Measurements from ENCODE around the gene VASN. TPM values are rescaled to one million over a fixed set of nuclear protein-coding genes. Genes with fewer than 3 reads are reported as not detected.

VASN gene
- total and polyA plus RNA-seq, 9 of the 15 experiments (the other 6 are each of a cell fraction or from before 2014, with no cell fraction given) = 0.01 to 2.5 (median 0.41) TPM; not detected in 1

- Histone ChIP-seq H4K20me1 (replicated peaks; ENCODE audit: control insufficient read depth, insufficient read depth, low read length) (peaks cover 36% of the 10 kb centered on the region), H3K9me1 (ENCODE audit: control insufficient read depth, insufficient read depth, low read length) (no peaks in the 10 kb centered on the region), H3K4me3 (no peak overlapping the region), H3K79me2 (ENCODE audit: control insufficient read depth, insufficient read depth, low read length) (peaks cover 41% of the 10 kb centered on the region), H3K4me1 (replicated peaks in 1 of 2; ENCODE audit: control insufficient read depth in 2 of 2, insufficient read depth in 2 of 2, low read length in 2 of 2) (peaks cover 13 to 33% of the 10 kb centered on the region in 2 experiments; a peak in 4 of 5 replicates), H3K27ac (ENCODE audit: extremely low read depth, low read depth, low read length) (no peak overlapping the region), H3K9me3 (replicated peaks; ENCODE audit: control insufficient read depth, insufficient read depth, low read depth, low read length) (no peaks in the 10 kb centered on the region), H3K27me3 (ENCODE audit: control insufficient read depth in 2 of 2, insufficient read depth in 2 of 2, low read length in 2 of 2) (no peaks in the 10 kb centered on the region), H3K36me3 (ENCODE audit: control insufficient read depth, insufficient read depth, low read length) (peaks cover 70% of the 10 kb centered on the region; the same call in 2 of the 3 replicates), H3K4me2 (ENCODE audit: insufficient read depth, low read length) (no peak overlapping the region), H2AFZ (ENCODE audit: low read depth, low read length) (no peak overlapping the region), H3K9ac (ENCODE audit: insufficient read depth in 1 of 2, low read depth in 2 of 2, low read length in 2 of 2) (peak overlapping the region in 1 of 2 experiments; percentile 70; a peak in 2 of 4 replicates)
- FAIRE-seq = no peak
- WGBS (ENCODE audit: insufficient coverage, low coverage, missing lambda C conversion rate) = 91% methylated on average over 14 of the region's 16 CpGs
- in situ Hi-C loops (cut with MboI) (no loop called here), intact Hi-C loops (cut with micrococcal nuclease) (loop anchor here (10.0 kb wide), 1 partner anchor 543 kb away; the partner anchor contains the start of gene SEC14L5)
- no TSS peak for BruUV-seq (replicated peaks)
- ChIA-PET POLR2A (interaction anchor here (1.4 kb wide), 1 partner anchor 9 kb away, joined by 6 read pairs; no protein-coding TSS in a partner anchor), CTCF (ENCODE audit: low intra/inter-chr PET ratio) (no interaction called here)
- DNase-seq (ENCODE audit: extremely low read depth in 1 of 4, low spot score in 3 of 4) = no peak
- TF ChIP-seq CBFA2T3 (IDR thresholded peaks at IDR 0.05) = no peak
- TF ChIP-seq POLR3A (IDR thresholded peaks at IDR 0.05; ENCODE audit: borderline replicate concordance, extremely low read depth, insufficient read depth, insufficient read length) = no peak
- TF ChIP-seq ZNF778 (CRISPR knock-in tag; IDR thresholded peaks at IDR 0.05) = no peak
- TF ChIP-seq FOXJ2 (tag; IDR thresholded peaks at IDR 0.05) = no peak
- no peak for TF ChIP-seq GTF2E2 (tag; IDR thresholded peaks at IDR 0.05)
- TF ChIP-seq, protein P1, sequence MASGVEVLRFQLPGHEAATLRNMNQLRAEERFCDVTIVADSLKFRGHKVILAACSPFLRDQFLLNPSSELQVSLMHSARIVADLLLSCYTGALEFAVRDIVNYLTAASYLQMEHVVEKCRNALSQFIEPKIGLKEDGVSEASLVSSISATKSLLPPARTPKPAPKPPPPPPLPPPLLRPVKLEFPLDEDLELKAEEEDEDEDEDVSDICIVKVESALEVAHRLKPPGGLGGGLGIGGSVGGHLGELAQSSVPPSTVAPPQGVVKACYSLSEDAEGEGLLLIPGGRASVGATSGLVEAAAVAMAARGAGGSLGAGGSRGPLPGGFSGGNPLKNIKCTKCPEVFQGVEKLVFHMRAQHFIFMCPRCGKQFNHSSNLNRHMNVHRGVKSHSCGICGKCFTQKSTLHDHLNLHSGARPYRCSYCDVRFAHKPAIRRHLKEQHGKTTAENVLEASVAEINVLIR (CRISPR knock-in tag; IDR thresholded peaks at IDR 0.05) = no peak
- TF ChIP-seq RNF2 (IDR thresholded peaks at IDR 0.05) = no peak
- TF ChIP-seq SP1 (CRISPR knock-in tag; IDR thresholded peaks at IDR 0.05) = no peak
- no peak for ATAC-seq
Observed at GRCh38 chr16:4411684-4412083, 40.0 kb downstream of the VASN start.

Measured in K562 (cell line).